CD4-positive, alpha-beta T cell (primary cell): ENCODE measurements around the gene EXOC3. TPM values are rescaled to one million over a fixed set of nuclear protein-coding genes. Genes with fewer than 3 reads are reported as not detected.
"Not testable (repeated sequence)": the region's sequence is repeated elsewhere in the genome, so short reads cannot be mapped to it uniquely, and the experiment has no call there.

ENCODE experiments used
- ATAC-seq: fragments of 200-7000 bp; cut with Tn5 transposase; one replicate; pipeline ENCODE4 v1.10.0; 2022; ENCODE audit warnings: mild to moderate bottlenecking; ENCODE audit not compliant: poor library complexity
- CTCF ChIA-PET: fragments of 350-600 bp; sonication (Branson Sonifier 250); formaldehyde crosslinking; loops from one replicate; lab custom pipeline; 2021; ENCODE audit warnings: antibody characterized with exemption, inconsistent platforms; lab: Charles Lee
- POLR2A ChIA-PET: fragments of 350-600 bp; sonication (Branson Sonifier 250); formaldehyde crosslinking; loops from one replicate; lab custom pipeline; 2021; ENCODE audit warnings: antibody characterized with exemption, inconsistent platforms; lab: Charles Lee
- DNase-seq, 14 experiments: peaks; one replicate each; pipeline ENCODE4 v3.0.0-alpha.2; 2013 to 2020; ENCODE audit warnings: mixed read lengths in 2 of 14
- H3K27ac ChIP-seq, 2 donors: one replicate each; pipeline versions ENCODE4 v1.5.1 to v1.7.0; 2013; ENCODE audit warnings: low read length in 2 of 2, low read depth in 1 of 2, mild to moderate bottlenecking in 1 of 2
- H3K27me3 ChIP-seq, 2 experiments: 1 replicate in 1 of 2; 2 replicates in 1 of 2; pipeline versions ENCODE4 v1.6.1 to v1.7.0; 2013; ENCODE audit warnings: low read length in 2 of 2, control low read depth in 1 of 2, mild to moderate bottlenecking in 1 of 2, moderate library complexity in 1 of 2; ENCODE audit not compliant: insufficient read depth in 2 of 2, control insufficient read depth in 1 of 2
- H3K36me3 ChIP-seq: one replicate; pipeline ENCODE4 v1.6.1; 2013; ENCODE audit warnings: low read length, control low read depth; ENCODE audit not compliant: insufficient read depth
- H3K4me1 ChIP-seq: one replicate; pipeline ENCODE4 v1.6.1; 2013; ENCODE audit warnings: low read length, control low read depth; ENCODE audit not compliant: insufficient read depth
- H3K4me3 ChIP-seq: one replicate; pipeline ENCODE4 v1.5.1; 2013; ENCODE audit warnings: mild to moderate bottlenecking, low read length, moderate library complexity
- H3K9me3 ChIP-seq, 2 experiments: 1 replicate in 1 of 2; 2 replicates in 1 of 2; pipeline versions ENCODE4 v1.6.1 to v1.7.0; 2013; ENCODE audit warnings: low read length in 2 of 2, mild to moderate bottlenecking in 2 of 2, control low read depth in 1 of 2, moderate library complexity in 1 of 2; ENCODE audit not compliant: control insufficient read depth in 1 of 2, insufficient read depth in 1 of 2
- H3K27ac Mint-ChIP-seq: one replicate; pipeline ENCODE4 v1.8.0; 2020; ENCODE audit warnings: mixed read lengths
- H3K27me3 Mint-ChIP-seq: one replicate; pipeline ENCODE4 v1.8.0; 2021; ENCODE audit warnings: mixed read lengths
- H3K36me3 Mint-ChIP-seq: one replicate; pipeline ENCODE4 v1.8.0; 2021; ENCODE audit warnings: low read depth, mixed read lengths
- H3K4me1 Mint-ChIP-seq: one replicate; pipeline ENCODE4 v1.8.0; 2021; ENCODE audit warnings: low read depth, mixed read lengths
- H3K4me3 Mint-ChIP-seq: one replicate; pipeline ENCODE4 v1.8.0; 2020; ENCODE audit warnings: mild to moderate bottlenecking, mixed read lengths
- H3K9me3 Mint-ChIP-seq: one replicate; pipeline ENCODE4 v1.8.0; 2020; ENCODE audit warnings: mixed read lengths
- intact Hi-C, 2 experiments: fragments of 100-400 bp; cut with DNase I in 1 of 2; cut with micrococcal nuclease in 1 of 2; formaldehyde crosslinking; loops; one replicate each; pipeline versions ENCODE4 v1.15.1 to v1.9.0; 2023 to 2025; cut with DNase I, micrococcal nuclease
- total RNA-seq, 174 experiments: library from RNA in 2 of 174; stranded (reverse) in 2 of 174; gene quantifications; one replicate each; pipeline ENCODE4 v1.2.3 and lab custom pipeline; 2021 to 2026
- TF ChIP-seq, protein P1 (sequence below): fragments of 200-600 bp; IDR thresholded peaks from one replicate; pipeline ENCODE4 v1.8.0; 2022; ENCODE audit warnings: antibody characterized with exemption, mild to moderate bottlenecking

The EXOC3 gene
- total RNA-seq, 2 experiments from 2014 or later: 82.4 to 84.1 TPM

DNA sequence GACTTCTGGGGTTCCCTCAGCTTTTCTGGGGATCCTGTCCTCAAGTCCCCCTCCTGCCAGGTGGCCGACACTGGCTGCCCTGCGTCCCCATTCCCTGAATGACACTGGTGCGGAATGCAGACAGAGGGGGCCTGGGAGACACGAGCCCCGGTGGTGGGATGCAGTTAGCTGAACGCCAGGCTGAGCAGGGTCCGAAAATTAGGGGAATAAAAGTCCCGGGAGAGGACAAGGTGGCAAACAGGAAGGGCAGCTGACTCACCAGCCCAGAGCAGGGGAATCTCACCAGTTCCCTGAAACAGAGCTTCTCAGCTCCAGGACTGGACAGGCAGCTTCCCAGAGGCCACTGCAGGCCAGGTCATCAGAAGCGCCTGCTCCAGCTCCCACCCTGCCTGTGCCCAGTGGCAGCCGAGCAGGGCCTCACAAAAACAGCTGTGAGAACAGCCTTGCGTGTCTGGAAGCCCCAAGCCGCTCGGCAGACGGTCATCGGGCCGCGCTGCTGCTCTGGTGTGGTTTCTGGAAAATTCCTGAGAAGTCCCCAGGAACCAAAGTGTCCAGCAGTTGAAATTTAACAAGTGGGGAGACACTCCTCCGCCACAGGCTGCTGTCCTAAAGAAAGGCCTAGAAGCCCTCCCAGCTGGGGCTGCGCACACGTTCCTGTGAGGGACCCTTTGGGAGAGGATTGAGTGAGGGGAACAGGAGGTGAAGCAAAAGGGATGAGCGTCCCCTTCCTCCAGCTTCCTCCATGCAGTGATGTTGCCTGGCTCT, 47.6 kb upstream of the EXOC3 start:
- no peak overlapping the region for H3K4me3 Mint-ChIP-seq
- ChIA-PET CTCF (no interaction called here), POLR2A (no interaction called here)

DNA sequence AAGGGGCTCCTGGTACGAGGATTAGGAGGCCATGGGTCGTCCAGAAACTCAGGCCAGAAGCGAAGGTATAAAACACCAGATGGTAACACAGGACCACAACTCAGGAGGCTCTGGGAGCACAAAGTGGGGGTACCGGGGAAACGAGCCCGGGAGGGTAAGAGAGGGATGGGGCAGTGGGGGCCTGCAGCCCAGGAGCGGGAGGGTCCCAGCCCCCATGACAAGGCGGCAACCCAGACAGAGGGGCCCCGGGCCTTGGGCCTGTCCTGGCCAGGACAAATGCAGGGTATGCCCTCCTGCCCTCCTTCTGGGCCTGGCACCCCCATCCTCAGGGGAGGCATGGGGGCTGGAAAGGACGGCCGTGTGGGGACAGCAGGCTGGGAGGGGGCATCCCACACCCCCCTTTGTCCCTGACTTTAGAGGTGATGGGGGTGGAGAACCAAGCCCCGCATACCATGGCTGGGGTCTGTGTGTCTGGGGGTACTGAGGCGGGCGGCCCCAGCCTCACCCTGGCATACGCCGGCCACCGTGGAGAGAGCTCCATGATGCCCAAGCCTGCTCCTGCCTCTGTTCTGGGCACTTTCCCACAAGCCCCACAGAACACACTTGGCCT, 47.0 kb upstream of the EXOC3 start:
- CTCF ChIA-PET: no interaction called here
- H3K4me1 Mint-ChIP-seq: peaks cover 13% of the 10 kb centered on the region
- DNase-seq: no peak
- TF ChIP-seq, protein P1, sequence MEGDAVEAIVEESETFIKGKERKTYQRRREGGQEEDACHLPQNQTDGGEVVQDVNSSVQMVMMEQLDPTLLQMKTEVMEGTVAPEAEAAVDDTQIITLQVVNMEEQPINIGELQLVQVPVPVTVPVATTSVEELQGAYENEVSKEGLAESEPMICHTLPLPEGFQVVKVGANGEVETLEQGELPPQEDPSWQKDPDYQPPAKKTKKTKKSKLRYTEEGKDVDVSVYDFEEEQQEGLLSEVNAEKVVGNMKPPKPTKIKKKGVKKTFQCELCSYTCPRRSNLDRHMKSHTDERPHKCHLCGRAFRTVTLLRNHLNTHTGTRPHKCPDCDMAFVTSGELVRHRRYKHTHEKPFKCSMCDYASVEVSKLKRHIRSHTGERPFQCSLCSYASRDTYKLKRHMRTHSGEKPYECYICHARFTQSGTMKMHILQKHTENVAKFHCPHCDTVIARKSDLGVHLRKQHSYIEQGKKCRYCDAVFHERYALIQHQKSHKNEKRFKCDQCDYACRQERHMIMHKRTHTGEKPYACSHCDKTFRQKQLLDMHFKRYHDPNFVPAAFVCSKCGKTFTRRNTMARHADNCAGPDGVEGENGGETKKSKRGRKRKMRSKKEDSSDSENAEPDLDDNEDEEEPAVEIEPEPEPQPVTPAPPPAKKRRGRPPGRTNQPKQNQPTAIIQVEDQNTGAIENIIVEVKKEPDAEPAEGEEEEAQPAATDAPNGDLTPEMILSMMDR: no peak
- POLR2A ChIA-PET: no interaction called here
- no peak for ATAC-seq
- no peak overlapping the region for H3K4me3 Mint-ChIP-seq
- Histone ChIP-seq H3K4me3 (no peak overlapping the region), H3K4me1 (peaks cover 19% of the 10 kb centered on the region), H3K36me3 (no peaks in the 10 kb centered on the region), H3K9me3 (peaks cover 0 to 7% of the 10 kb centered on the region in 2 experiments), H3K27me3 (peaks cover 11 to 15% of the 10 kb centered on the region in 2 experiments), H3K27ac (no peak overlapping the region)
- H3K9me3 Mint-ChIP-seq: no peaks in the 10 kb centered on the region
- intact Hi-C loops: no loop called here
- peaks cover 15% of the 10 kb centered on the region for H3K27me3 Mint-ChIP-seq
- H3K36me3 Mint-ChIP-seq: no peaks in the 10 kb centered on the region
- no peak overlapping the region for H3K27ac Mint-ChIP-seq

More for the DNA sequence above, 47.6 kb upstream of the EXOC3 start:
- peaks cover 13% of the 10 kb centered on the region for H3K4me1 Mint-ChIP-seq
- Histone ChIP-seq H3K36me3 (no peaks in the 10 kb centered on the region), H3K27me3 (peaks cover 6 to 12% of the 10 kb centered on the region in 2 experiments), H3K4me3 (no peak overlapping the region), H3K4me1 (peaks cover 19% of the 10 kb centered on the region), H3K9me3 (peaks cover 0 to 5% of the 10 kb centered on the region in 2 experiments), H3K27ac (no peak overlapping the region)
- no peaks in the 10 kb centered on the region for H3K9me3 Mint-ChIP-seq
- H3K27ac Mint-ChIP-seq: no peak overlapping the region
- no peak for ATAC-seq
- peaks cover 12% of the 10 kb centered on the region for H3K27me3 Mint-ChIP-seq
- DNase-seq: peak in 1 of 14 experiments; percentile 28
- intact Hi-C loops: no loop called here
- TF ChIP-seq, protein P1: no peak
- no peaks in the 10 kb centered on the region for H3K36me3 Mint-ChIP-seq

DNA sequence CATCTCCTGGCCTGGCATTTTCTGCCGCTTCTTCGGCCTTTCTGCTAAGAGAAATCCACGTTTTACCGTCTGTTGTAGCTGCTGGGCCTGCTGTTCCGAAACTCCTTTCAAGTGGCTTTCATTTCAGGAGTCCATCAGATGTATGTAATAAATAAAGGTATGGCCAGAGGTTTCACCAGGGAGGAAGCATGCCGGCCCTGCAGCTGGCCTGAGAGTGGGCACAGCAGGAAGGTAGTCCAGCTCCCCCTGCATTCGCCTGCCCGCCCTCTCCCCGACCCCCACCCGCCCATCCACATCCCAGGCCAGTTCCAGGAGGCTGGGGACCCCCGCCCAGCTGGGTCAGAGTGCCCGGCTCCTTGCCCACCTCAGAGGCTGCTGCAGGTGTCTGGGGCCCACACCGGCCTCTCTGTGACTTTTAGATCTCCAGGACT, 46.4 kb upstream of the EXOC3 start:
- Mint-ChIP-seq H3K27ac (no peak overlapping the region), H3K36me3 (no peaks in the 10 kb centered on the region), H3K27me3 (peaks cover 20% of the 10 kb centered on the region), H3K4me1 (peaks cover 13% of the 10 kb centered on the region), H3K4me3 (no peak overlapping the region), H3K9me3 (no peaks in the 10 kb centered on the region)
- ChIA-PET CTCF (no interaction called here), POLR2A (no interaction called here)
- Histone ChIP-seq H3K4me1 (peaks cover 19% of the 10 kb centered on the region), H3K27ac (no peak overlapping the region), H3K27me3 (peaks cover 15 to 21% of the 10 kb centered on the region in 2 experiments), H3K9me3 (peaks cover 0 to 10% of the 10 kb centered on the region in 2 experiments), H3K4me3 (no peak overlapping the region), H3K36me3 (no peaks in the 10 kb centered on the region)
- TF ChIP-seq, protein P1: no peak
- intact Hi-C loops: no loop called here
- DNase-seq (no peak), ATAC-seq (no peak)

DNA sequence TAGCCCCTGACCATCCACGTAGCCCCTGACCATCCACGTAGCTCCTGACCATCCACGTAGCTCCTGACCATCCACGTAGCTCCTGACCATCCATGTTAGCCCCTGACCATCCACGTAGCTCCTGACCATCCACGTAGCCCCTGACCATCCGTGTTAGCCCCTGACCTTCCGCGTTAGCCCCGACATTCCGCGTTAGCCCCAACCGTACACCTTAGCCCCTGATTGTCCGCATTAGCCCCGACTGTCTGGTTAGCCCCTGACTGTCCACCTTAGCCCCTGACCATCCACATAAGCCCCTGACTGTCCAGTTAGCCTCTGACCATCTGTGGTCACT, 44.9 kb upstream of the EXOC3 start:
- CTCF ChIA-PET, H3K27ac Mint-ChIP-seq, POLR2A ChIA-PET, H3K4me3 Mint-ChIP-seq, H3K4me1 Mint-ChIP-seq, intact Hi-C loops, H3K36me3 ChIP-seq, H3K27ac ChIP-seq, H3K4me3 ChIP-seq, ATAC-seq, H3K36me3 Mint-ChIP-seq, DNase-seq, H3K9me3 Mint-ChIP-seq: not testable (repeated sequence)
- Histone ChIP-seq H3K27me3 (peaks cover 15 to 25% of the 10 kb centered on the region in 2 experiments), H3K9me3 (peaks cover 0 to 10% of the 10 kb centered on the region in 2 experiments), H3K4me1 (peaks cover 11% of the 10 kb centered on the region)
- peaks cover 25% of the 10 kb centered on the region for H3K27me3 Mint-ChIP-seq
